GM18508 (cell line): ENCODE measurements around the gene PIGN.

Experiments
- ATAC-seq: cut with Tn5 transposase; IDR thresholded peaks from one replicate; pipeline ENCODE4 v1.9.1; 2021; ENCODE audit warnings: moderate number of reproducible peaks; ENCODE audit not compliant: insufficient read depth, unreplicated experiment

The PIGN gene, protein sequence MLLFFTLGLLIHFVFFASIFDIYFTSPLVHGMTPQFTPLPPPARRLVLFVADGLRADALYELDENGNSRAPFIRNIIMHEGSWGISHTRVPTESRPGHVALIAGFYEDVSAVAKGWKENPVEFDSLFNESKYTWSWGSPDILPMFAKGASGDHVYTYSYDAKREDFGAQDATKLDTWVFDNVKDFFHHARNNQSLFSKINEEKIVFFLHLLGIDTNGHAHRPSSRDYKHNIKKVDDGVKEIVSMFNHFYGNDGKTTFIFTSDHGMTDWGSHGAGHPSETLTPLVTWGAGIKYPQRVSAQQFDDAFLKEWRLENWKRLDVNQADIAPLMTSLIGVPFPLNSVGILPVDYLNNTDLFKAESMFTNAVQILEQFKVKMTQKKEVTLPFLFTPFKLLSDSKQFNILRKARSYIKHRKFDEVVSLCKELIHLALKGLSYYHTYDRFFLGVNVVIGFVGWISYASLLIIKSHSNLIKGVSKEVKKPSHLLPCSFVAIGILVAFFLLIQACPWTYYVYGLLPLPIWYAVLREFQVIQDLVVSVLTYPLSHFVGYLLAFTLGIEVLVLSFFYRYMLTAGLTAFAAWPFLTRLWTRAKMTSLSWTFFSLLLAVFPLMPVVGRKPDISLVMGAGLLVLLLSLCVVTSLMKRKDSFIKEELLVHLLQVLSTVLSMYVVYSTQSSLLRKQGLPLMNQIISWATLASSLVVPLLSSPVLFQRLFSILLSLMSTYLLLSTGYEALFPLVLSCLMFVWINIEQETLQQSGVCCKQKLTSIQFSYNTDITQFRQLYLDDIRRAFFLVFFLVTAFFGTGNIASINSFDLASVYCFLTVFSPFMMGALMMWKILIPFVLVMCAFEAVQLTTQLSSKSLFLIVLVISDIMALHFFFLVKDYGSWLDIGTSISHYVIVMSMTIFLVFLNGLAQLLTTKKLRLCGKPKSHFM

GRCh38 chr18:62186774-62187542, at the start of gene PIGN, which contains the start of gene RELCH:
TSS of gene PIGN (minus strand) at chr18:62187056. CDS start at chr18:62161353, 25,703 bp downstream.
TSS of gene RELCH (plus strand) at chr18:62187255. CDS start at chr18:62187506, 251 bp downstream.
- peak; percentile 60 for ATAC-seq

GRCh38 chr18:62236252-62236651, 49.4 kb upstream of the PIGN start:
- ATAC-seq, result no peak

GRCh38 chr18:62226047-62226446, 39.2 kb upstream of the PIGN start:
- ATAC-seq, result no peak

DNA sequence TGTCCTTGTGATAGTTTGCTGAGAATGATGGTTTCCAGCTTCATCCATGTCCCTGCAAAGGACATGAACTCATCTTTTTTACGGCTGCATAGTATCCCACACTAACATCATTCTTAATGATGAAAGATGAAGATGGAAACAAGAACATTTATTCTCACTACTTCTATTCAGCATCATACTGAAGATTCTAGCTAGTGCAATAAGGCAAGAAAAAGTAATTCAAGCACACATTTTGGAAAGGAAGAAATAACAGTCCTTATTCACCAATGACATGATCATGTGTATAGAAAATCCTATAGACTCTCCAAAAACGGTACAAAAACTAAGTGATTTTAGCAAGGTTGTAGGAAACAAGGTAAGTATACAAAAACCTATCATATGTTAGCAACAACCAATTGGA, 37.4 kb upstream of the PIGN start:
- no peak for ATAC-seq

- no peak for ATAC-seq
These were observed 27.9 kb upstream of the PIGN start for GRCh38 chr18:62214790-62215189.

DNA sequence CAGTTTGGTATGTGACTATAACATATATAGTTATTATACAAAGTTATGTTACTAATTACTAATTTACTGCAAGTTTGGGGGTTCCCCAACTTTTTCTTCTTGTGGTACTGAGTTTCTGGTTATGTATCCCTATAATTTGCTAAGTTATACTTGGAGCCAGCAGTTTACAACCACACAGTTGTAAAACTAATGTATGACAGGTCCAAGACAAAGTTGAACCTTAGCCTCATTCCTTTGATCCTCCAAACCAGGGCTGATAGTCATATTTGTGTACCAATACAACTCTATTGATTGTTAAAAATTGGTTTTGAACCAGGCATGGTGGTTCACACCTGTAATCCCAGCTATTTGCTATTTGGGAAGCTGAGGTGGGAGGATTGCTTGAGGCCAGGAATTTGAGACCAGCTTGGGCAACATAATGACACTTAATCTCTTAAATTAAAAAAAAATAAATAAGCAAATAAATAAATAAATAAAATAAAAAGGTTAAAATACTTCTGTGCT, 24.5 kb upstream of the PIGN start:
- ATAC-seq, result no peak

- no peak for ATAC-seq
These were observed 23.3 kb upstream of the PIGN start for GRCh38 chr18:62210138-62210537.

DNA sequence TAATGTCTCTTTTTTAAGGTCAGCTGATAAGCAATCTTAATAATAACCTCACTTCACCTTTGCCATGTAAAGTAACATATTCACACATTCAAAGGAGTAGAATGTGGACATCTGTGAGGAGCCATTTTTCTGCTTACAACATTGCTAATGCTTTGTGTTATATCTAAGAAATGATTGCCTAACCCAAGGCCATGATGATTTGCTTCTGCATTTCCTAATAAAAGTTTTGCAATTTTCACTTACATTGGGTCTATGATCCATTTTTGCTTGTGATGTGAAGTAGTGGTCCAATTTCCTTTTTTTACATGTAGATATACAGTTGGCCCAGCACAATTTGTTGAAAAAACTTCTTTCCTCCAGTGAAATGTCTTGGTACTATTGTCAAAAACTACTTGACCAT, 22.2 kb upstream of the PIGN start:
- no peak for ATAC-seq

- ATAC-seq, result no peak
These were observed 19.7 kb upstream of the PIGN start for GRCh38 chr18:62206593-62206992.

- no peak for ATAC-seq
These were observed 19.0 kb upstream of the PIGN start for GRCh38 chr18:62205824-62206223.

DNA sequence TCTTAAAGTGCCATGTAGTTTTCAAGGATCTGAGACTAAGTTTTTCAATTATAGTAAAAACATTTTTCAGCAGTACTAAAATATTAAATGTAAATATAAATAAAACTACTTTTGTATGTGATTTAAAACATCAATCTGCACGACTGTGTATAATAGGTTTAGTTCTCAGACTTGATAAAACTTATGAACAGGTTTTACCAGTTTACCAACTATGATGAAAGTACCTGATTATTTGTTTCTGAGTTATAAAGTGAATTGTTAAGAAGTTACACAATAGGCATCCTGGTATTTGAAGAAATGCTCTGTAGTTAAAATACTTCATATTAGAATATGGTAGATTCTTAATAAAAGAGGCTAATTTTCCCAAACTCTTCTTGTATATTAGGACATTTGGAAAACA, 15.0 kb upstream of the PIGN start:
- no peak for ATAC-seq

GRCh38 chr18:62200121-62200914, 13.5 kb upstream of the PIGN start:
- no peak for ATAC-seq

GRCh38 chr18:62199629-62200028, 12.8 kb upstream of the PIGN start:
- ATAC-seq, result no peak

GRCh38 chr18:62198259-62198658, 11.4 kb upstream of the PIGN start:
- no peak for ATAC-seq

DNA sequence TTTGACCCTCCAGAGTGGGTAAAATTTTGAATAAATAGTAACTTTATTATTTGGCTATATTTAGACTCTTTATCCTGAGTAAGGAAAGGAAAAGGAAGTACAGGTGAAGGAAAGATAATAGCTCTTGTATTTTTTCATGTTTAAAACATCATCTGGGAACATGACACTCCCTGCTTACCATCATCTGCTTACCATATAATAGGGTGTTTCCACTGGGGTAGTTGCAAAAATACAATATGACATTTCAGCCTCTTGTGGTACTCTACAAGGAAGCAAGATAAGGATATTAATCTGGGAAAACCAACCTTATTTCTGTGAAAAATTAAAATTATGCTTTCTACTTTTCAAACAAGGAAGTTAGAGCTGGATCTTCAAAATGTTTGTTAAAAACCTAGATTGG, 10.1 kb upstream of the PIGN start:
- ATAC-seq, result no peak

DNA sequence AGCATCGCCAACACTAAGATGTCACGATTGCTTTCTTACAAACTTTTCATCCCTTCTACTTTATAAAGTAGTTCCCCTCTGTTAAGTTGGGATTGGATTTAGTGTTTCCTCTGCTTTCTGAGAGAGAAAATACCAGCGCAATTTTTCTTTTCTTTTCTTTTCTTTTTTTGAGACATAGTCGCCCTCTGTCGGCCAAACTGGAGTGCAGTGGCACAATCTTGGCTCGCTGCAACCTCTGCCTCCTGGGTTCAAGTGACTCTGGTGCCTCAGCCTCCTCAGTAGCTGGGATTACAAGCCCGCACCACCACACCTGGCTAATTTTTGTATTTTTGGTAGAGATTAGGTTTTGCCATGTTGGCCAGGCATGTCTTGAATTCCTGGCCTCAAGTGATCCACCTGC, 9.2 kb upstream of the PIGN start:
- ATAC-seq, result no peak

- ATAC-seq, result no peak
These were observed 2.4 kb upstream of the PIGN start for GRCh38 chr18:62189208-62189607.

GRCh38 chr18:62187543-62188510, 971 bp upstream of the PIGN start:
- no peak for ATAC-seq

DNA sequence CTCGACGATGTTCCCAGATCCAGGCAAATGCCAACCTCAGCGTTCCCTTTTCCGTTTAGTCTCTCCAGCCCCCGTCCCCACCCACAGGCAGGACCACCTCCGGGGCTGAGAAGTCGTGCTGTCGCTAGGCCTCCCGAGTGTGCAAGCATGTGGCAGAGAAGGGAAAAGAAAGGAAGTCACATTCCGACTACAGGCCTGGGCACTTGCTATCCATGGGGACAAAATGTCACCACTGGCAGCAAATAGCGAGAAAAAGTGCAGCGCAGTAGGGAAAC, 420 bp downstream of the PIGN start:
- no peak for ATAC-seq
